LNCAP (cell line): ENCODE data around the gene CX3CL1.

ENCODE experiments used
- TF ChIP-seq, protein P1 (sequence below): fragments of 450-650 bp; IDR thresholded peaks from 2 replicates; pipeline ENCODE4 v1.5.1; 2017; ENCODE audit warnings: mild to moderate bottlenecking

CX3CL1 gene

DNA sequence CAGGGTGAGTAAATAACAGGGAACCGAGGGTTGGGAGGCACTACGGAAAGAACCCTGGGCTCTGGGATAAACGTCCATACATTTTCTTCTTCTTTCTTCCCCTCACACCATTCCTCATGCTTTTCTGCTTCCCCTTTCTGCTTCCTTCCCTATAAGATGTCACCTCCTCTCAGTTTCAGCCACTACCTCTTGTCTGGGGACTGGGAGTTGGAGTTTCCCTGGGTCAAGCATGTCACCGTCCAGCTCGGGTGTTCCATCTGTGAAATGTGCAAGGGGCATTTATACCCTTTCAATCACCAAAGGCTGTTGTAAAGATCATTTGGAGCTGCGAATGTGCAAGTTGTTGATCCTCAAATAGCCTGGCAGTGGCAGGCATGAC is 31.2 kb upstream of the CX3CL1 start:
- TF ChIP-seq, protein P1, sequence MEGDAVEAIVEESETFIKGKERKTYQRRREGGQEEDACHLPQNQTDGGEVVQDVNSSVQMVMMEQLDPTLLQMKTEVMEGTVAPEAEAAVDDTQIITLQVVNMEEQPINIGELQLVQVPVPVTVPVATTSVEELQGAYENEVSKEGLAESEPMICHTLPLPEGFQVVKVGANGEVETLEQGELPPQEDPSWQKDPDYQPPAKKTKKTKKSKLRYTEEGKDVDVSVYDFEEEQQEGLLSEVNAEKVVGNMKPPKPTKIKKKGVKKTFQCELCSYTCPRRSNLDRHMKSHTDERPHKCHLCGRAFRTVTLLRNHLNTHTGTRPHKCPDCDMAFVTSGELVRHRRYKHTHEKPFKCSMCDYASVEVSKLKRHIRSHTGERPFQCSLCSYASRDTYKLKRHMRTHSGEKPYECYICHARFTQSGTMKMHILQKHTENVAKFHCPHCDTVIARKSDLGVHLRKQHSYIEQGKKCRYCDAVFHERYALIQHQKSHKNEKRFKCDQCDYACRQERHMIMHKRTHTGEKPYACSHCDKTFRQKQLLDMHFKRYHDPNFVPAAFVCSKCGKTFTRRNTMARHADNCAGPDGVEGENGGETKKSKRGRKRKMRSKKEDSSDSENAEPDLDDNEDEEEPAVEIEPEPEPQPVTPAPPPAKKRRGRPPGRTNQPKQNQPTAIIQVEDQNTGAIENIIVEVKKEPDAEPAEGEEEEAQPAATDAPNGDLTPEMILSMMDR: no peak

DNA sequence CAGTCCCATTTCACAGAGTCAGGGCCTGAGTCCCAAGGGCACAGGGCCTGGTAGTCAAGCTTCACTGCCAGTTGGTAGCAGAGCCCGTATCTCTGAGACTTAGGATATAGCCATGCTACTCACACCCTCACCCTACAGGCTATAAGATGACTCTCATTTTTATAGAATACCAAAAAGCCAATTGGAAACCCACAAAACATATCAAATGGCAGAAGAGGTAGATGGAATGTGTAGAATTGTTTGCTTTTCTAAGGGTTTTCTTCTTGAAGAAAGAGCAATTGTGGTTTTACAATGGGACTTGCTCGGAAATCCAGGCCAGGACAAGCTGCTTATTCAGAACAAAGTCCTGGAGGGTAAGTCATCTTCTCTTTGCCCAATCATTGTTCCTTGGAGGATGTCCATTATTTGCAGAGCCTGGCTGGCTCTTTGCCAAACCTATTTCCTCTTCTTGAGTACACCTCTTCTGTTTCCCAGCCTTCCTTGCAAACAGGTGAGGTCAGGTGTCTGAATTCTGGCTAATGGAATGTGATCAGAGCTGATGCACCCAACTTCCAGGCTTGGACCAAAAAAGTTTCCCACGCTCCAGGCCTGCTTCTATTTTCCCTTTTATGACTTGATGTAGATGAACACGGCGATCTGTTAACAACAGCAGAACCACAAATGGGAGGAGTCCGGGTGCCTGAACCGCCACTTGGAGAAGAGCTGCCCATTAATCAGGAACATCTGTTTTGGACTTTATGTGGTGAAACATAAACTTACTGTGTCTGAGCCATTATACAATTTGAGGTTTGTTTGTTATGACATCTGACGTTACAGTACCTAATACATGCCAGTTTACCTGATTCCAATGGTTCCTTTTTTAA is 30.6 kb upstream of the CX3CL1 start:
- TF ChIP-seq, protein P1: no peak

DNA sequence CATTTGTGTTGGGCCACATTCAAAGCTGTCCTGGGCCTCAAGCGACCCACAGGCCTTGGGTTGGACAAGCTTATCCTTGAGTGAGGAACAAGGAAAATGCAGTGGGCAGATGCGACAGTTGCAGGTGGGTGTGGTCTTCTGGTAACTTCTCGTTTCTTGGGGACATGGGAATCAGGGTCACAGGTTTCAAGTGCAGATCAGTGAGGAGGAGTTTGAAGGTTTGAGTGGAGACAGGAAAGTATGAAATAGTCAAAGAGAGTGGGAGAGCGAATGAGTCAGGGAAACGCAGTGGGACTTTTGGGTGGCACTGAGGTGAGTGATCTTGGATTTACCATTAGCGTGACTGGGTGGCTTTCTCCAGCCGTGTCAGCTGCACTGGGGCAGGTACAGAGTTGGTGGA is 29.1 kb upstream of the CX3CL1 start:
- TF ChIP-seq, protein P1: no peak

DNA sequence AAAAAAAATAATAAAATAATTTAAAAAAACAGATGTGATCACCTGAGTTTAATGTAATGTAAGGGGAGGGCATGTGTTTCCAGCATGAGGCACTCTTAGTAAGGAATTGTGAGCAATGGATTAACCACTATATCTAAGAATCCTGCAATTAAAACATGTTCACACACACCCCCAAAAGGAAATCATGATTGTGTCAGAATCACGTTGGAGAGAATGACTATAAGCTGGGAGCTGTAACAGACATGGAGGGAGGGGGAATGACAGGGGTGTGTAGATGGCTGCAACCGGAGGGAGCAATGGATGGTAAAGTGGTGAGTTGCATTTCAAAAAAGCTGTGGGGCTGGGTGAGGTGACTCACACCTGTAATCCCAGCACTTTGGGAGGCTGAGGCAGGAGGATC is 27.3 kb upstream of the CX3CL1 start:
- TF ChIP-seq, protein P1: no peak

DNA sequence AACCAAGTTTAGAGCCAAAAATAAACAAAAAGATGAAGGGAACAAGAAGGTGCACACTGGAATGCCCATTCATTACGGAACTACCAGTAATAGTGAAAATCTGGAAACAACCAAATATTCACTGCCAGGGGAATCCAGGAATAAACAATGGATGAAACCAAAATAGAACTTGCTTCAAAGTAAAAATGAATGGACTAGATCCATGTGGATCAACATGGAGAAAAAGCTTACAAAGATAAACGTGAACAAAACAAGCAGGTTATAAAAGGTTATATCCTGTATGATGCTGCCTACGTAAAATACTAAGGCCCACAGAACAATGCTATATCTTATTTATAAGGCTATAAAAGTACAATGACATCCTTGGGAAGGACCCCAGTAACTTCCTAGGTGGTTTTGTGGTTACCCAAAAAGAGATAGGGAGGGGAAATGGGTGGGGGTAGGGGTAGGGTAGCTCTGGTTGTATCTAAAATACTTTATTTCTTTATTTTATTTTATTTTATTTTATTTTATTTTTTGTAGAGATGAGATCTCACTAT is 26.6 kb upstream of the CX3CL1 start:
- TF ChIP-seq, protein P1: no peak

DNA sequence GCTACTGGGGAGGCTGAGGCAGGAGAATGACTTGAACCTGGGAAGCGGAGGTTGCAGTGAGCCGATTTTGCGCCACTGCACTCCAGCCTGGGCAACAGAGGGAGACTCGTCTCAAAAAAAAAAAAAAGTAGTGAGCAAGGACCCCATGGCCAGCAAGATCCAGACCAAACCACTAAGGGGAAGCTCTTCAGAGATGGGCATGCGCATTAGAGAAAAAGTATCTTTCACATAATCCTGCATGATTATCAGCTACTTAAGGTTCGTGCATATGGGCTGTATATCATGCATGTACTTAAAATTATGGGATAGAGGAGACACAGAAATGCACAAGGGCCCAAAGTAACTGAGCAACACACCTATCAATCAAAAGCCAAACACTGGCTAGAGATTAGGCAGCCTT is 24.4 kb upstream of the CX3CL1 start:
- TF ChIP-seq, protein P1: no peak

DNA sequence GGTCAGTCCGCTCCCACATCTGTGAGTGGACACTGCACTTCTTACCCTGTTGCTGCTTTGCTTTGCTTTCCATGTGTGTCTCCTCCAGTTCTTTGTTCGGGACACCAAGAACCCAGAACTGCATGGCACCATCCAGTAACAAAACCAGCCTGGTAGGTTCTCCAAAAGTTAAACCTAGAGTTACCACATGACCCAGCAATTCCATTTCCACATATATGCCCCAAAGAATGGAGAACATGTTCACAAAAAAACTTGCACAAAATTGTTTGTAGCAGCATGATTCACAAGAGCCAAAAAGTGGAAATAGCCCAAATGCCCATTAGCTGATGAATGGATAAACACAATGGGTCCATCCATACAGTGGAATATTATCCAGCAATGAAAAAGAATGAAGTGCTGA is 24.0 kb upstream of the CX3CL1 start:
- TF ChIP-seq, protein P1: no peak
